NCI-H2171 treated with DMSO at 0.1 percent for 48 hours (cell line): Measurements from ENCODE around the gene SAMD4A.
A peak's percentile ranks its signal among the peaks of the same experiment; 100 is the strongest.

Experiments used
- DNase-seq: peaks from one replicate; lab custom pipeline; 2025; lab: John Stamatoyannopoulos, UW

The SAMD4A gene

GRCh38 chr14:54763761-54764160 is 196.8 kb downstream of the SAMD4A start:
- no peak for DNase-seq

DNA sequence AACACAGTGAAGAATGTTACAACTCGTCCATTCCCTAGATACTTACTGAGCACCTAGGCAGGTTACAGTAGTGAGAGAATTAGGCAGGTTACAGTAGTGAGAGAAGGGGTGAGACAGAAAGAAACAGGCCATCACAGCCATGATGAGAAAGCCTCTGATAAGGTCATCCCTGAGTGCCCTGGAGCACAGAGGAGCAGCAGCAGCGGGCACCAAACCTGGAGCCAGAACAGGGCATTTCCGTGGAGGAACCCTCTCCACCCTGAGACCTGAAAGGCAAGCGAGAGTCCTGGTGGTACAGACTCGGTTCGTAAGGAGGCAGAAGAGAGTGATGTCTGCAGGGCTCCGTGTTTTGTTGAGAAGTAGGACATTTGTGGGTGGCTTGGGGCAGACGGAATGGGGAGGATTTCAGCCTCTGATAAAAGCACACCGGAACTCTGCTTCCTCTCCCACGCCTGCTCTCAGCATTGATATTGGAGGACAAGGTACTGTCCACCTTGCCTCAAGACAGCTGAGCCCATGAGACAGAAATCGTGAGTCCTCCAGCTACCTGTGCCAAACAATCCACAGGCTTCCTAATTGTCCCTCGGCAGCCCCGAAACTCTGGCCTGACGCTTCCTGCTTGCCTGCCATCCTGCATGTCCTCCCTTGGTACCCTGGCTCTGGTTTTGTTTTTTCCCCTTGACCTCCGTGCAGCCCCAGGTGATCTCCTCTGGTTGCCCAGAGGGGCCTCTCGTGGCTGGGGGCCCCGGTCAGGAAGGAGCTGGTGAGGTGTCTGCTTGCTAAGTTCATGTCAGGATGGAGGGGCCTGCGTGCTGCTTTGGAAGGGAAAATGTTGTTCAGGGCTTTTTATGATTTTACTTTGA is 199.6 kb downstream of the SAMD4A start:
- no peak for DNase-seq

- DNase-seq: no peak
These were observed 200.2 kb downstream of the SAMD4A start for GRCh38 chr14:54767139-54767431.

DNA sequence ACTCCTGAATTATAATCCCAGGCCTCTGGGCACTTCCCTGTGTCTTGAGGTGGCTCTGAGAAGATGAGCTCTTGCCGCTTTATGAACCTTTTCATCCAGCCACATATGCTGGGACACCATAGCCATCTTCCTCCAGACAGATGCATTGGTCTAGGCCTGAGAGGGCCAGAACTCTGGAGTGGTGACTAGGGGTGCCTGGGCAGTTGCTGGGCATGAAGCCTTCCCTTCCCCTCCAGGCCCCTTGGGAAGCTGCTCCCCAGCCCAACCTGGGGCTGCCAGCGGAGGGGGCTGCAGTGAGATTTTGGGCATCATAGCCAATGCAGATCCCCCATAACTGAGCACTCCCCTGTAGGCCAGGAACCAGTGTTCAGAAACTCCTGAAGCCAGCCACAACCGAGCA is 200.5 kb downstream of the SAMD4A start:
- no peak for DNase-seq

GRCh38 chr14:54768501-54769129 is 201.7 kb downstream of the SAMD4A start:
- no peak for DNase-seq

- DNase-seq: no peak
These were observed 203.3 kb downstream of the SAMD4A start for GRCh38 chr14:54769951-54770863.

DNA sequence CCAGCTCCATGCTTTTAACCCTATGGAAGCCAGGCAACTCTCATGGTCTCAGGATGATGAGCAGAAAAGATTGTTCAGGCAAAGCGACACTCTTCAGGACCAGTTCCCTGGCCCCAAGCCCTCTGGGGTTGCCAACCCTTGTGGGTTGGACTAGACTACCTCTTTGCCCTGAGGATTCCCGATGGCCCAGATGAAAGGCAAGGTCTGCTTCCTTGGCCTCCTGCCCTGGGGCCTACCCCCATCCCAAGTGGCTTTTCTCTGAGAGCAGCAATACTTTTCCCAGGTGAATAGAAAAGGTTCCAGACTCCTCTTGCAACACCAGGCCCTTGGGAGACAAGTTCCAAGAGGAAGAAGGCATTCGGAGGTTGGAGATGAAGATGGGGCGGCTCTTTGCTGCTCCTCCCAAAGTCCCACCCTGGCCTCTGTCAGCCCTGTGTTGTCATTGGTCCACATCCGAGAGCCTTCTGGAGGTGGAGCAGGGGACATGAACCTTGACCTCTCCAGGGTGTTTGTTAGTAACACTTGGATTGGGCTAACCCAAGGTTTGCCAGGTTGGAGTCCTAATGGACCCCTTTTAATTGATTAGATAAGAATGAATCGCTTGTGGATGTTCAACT is 204.6 kb downstream of the SAMD4A start:
- DNase-seq: no peak

DNA sequence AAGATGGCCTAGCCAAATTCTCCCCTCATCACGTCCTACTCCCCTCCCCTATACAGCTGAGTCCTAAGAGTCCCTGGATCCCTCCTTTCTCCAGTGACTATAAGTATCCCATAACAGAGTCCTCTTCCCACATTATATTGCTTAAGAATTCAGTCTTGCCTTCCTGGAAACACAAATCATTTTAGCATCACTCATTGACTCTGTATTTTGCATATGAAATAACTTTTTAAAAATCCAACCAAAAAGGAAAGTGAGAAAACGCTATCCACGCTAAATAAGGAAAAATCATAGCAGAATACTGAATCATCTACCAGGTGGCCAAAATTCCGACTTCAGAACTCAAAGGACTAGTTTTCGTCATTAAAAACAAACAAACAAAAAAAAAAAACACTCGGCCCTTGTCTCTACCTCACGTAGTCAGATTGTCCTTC is 205.5 kb downstream of the SAMD4A start:
- no peak for DNase-seq

GRCh38 chr14:54773171-54774006 is 206.5 kb downstream of the SAMD4A start:
- DNase-seq: peak; percentile 73

DNA sequence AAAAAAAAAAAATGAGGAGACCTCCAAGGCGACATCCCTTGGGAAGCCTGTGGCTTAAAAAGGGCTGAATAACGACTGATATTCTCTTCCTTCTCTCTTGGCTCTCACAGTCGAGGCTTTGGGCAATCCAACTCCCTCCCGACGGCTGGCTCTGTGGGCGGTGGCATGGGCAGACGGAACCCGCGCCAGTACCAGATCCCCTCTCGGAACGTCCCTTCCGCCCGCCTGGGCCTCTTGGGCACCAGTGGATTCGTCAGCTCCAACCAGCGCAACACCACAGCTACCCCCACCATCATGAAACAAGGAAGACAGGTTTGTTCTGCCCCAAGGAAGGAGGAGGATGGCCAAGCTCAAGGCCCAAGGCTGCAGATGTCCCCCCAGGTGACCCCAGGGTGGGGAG is 207.9 kb downstream of the SAMD4A start:
- no peak for DNase-seq

- no peak for DNase-seq
These were observed 208.7 kb downstream of the SAMD4A start for GRCh38 chr14:54775486-54776140.

DNA sequence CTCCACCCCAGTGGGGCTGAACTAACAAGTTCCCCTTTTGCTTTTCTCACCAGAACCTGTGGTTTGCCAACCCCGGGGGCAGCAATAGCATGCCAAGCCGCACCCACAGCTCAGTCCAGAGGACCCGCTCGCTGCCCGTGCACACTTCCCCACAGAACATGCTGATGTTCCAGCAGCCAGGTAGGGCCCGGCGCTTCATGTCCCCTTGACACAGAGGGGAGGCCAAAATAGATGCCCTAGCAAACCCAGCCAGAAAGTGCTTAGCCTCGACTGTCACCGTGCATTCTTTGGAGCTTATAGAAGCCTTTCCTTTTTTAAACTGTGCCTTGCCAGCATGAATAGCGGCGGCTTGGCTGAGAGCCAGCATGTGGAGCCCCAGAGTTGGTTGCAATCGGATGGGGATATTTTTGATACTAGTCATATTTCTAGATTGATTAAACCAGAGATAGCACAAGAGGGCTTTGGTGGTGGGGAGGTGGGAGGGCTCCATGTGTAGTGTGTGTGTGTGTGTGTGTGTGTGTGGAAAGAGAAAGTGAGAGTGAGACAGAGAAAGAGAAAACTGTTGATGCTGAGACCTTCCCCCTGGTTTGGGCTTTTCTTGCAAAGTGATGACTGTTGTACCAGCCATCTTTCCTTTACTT is 209.6 kb downstream of the SAMD4A start:
- no peak for DNase-seq

DNA sequence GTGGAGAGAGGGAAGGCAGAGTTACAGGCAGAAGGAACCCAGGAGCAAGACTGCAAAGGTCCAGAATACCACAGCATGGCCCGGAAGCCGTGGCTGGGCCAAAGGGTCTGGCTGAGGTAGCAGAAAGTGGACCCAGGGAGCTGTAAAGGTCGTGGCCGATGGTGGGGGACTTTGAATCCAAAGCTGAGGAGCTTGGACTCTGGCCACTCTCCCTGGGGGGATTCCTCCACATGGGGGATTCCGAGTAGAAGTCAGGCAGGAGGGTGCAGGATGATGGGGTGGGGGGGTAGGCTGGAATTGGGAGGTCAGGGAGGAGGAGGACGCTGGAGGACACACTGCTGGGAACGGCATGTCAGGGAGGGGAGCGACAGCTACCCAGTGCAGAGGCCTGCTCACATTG is 210.5 kb downstream of the SAMD4A start:
- no peak for DNase-seq

GRCh38 chr14:54778618-54779345 is 211.9 kb downstream of the SAMD4A start:
- no peak for DNase-seq

GRCh38 chr14:54781080-54781479 is 214.2 kb downstream of the SAMD4A start:
- DNase-seq: no peak

DNA sequence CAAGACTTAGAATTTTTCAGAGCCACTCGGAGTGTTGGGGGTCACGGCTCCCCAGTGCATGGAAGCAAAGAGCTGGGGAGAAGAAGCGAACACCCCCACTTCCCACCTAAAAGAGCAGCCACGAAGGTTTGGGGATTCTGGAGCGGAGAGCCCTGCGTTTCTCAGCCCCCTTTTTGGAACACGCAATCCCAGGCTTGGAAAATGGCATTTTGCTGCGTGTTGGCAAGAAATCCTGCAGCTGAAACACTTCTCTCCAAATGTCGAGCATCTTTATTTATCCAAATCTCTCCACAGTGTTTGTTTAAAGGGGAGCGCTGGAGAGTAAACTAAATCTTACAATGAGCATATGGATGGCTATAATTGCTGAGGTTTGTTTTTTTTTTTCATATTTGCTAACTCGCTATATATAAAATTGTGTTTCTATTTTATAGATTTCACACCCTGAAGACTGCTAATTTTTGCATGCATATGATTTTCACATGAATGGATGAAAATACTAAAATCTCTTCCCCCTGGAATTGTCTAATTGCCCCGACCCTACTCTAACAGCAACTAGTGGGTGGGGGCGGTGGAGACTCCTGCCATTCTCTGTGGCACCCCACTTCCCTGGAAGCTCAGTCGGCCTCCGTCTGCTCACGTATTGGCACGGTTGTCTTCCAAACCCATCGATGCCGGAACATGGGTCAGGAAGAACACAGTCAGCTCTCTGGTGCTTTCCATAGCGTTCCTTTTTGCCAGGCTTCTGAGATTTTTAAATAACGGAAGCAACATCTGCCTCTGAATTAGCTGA is 215.2 kb downstream of the SAMD4A start:
- DNase-seq: no peak

DNA sequence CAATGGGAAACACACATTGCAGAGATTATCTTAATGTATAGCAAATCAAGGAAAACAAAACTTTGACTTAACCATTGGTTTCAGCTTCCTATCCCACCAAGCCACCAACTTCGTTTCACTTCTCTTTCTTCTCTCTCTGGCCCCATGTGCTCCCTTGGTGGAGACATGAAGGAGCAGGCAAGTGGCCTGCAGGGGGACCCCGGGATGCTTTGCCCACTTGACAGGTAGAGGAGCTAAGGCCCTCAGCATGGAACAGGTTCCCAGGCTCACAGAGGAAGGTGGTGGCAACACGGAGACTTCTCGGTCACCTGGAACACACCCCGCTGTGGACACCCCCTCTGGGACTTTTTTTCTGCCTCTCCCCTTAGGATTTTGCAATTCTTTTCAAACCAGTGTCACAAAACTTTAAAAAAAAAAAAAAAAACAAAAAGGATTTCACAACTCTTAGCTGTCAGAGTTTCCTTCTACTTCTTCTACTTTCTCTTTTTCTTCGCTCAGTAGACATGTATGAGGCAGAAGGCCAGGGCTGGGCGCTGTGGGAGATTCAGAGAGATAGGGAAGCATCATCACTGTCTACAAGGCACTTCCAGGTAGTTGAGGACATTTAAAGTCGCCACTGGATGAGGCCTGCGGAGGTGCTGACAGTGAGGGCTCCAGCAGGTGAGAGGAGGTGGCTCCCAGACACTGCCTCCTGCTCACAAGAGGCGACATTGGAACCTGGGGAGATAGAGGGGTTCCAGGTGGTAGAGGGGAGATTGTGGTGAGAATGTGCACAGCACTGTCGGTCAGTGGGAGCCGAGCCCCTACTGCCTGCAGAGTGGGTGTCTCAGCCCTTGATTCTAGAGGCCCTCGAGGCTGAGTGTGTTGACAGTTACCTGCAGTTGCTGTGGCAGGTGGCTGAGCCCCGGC is 216.1 kb downstream of the SAMD4A start:
- peak; percentile 12 for DNase-seq

- no peak for DNase-seq
These were observed 216.7 kb downstream of the SAMD4A start for GRCh38 chr14:54783660-54784015.
